Upper lobe of left lung (tissue), 6 donors: Measurements from ENCODE around the gene OLIG2. TPM values are rescaled to one million over a fixed set of nuclear protein-coding genes. Genes with fewer than 3 reads are reported as not detected.

ENCODE experiments used
- ATAC-seq, 2 donors: fragments of 200-7000 bp; cut with Tn5 transposase; one replicate each; pipeline ENCODE4 v1.9.1; 2022; ENCODE audit warnings: mild to moderate bottlenecking in 2 of 2, moderate library complexity in 2 of 2; ENCODE audit not compliant: low FRiP score in 2 of 2
- DNase-seq, 2 donors: peaks; one replicate each; pipeline ENCODE4 v3.0.0-alpha.2; 2019 to 2020
- H3K27ac ChIP-seq, 4 donors: fragments of 200-600 bp; sonication (generic); one replicate each; pipeline ENCODE4 v1.5.1; 2016 to 2019
- H3K27me3 ChIP-seq, 4 donors: fragments of 200-600 bp; sonication (generic); one replicate each; pipeline ENCODE4 v1.5.1; 2017 to 2019
- H3K36me3 ChIP-seq, 4 donors: fragments of 200-600 bp; sonication (generic); one replicate each; pipeline ENCODE4 v1.5.1; 2016 to 2019
- H3K4me1 ChIP-seq, 4 donors: fragments of 200-600 bp; sonication (generic); one replicate each; pipeline ENCODE4 v1.5.1; 2018 to 2019
- H3K4me3 ChIP-seq, 4 donors: fragments of 200-600 bp; sonication (generic); one replicate each; pipeline ENCODE4 v1.5.1; 2017 to 2019; ENCODE audit warnings: mild to moderate bottlenecking in 2 of 4, moderate library complexity in 1 of 4
- H3K9me3 ChIP-seq, 4 donors: fragments of 200-600 bp; sonication (generic); one replicate each; pipeline ENCODE4 v1.5.1; 2018 to 2019
- EP300 ChIP-seq, 4 donors: sonication (generic); formaldehyde crosslinking; IDR thresholded peaks; one replicate each; pipeline ENCODE4 v1.5.1; 2017; ENCODE audit warnings: antibody characterized with exemption in 4 of 4, control low read depth in 2 of 4
- POLR2A ChIP-seq, 4 donors: fragments of 450-650 bp; IDR thresholded peaks; one replicate each; pipeline ENCODE4 v1.5.1; 2016 to 2017; ENCODE audit warnings: antibody characterized with exemption in 4 of 4, mild to moderate bottlenecking in 2 of 4
- POLR2AphosphoS5 ChIP-seq, 2 donors: sonication (generic); formaldehyde crosslinking; IDR thresholded peaks; one replicate each; pipeline ENCODE4 v1.5.1; 2017; ENCODE audit warnings: antibody characterized with exemption in 2 of 2
- WGBS, 2 donors: methylation state at CpG; one replicate each; pipeline ENCODE4 v1.1.5; 2017 to 2018; 5-methylcytosine and 5-hydroxymethylcytosine counted together
- total RNA-seq, 6 donors: library from RNA; depleted of rRNA in 4 of 6; stranded (reverse); fragments of >200 nt in 4 of 6; gene quantifications; one replicate each; pipeline versions ENCODE4 v1.1.0 to v1.2.1, GENCODE V29; 2016 to 2021
- TF ChIP-seq, protein P1 (sequence below), 6 experiments: fragments of 450-650 bp in 4 of 6; fragments of 200-600 bp in 2 of 6; sonication (generic) in 2 of 6; IDR thresholded peaks; one replicate each; pipeline ENCODE4 v1.5.1; 2016 to 2019; ENCODE audit warnings: antibody characterized with exemption in 6 of 6
- donor health status: DM: no; HTN: no; CAD: no; lungs with moderate emphysema.
- donor health status: DM: no; HTN: yes; CAD: no; lungs with severe emphysema.

Gene OLIG2
- total RNA-seq, 6 donors from 2014 or later = not detected

DNA sequence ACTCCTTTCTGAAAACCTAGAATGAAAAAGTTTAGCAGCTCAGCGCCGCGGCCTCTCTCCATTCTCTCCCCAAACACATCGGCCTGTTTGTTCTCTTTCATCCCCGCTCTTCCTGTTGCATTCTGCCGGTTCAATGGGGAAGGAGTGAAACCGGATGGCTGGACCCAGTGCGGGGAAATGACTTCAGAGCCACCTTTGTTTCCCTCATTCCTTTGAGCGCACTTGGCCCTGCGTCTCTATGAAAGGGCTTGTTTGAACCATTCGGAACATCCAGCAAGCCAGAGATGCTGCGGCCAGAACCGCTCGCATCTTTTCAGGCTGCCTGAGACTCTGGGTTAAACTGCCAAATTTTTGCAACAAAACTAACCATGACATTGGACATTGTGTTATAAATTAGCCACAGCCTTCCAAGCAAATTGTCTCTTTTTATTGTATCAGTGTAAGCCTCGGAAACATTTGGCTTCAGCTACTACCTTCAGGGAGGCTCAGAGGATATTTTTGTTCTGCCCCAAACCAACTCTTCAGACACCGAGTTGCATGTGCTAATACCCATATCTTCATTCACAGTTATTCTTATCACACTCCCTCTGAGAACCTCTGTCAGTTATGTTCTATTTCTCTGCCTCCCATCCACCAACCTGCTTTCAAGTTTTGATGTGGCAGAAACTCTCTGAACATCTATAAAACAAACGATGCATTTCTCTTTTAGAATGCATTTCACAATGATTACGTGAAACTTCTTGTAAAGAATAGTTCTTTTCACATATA is 39.1 kb downstream of the OLIG2 start:
- H3K4me3 ChIP-seq = no peak overlapping the region
- TF ChIP-seq POLR2A (IDR thresholded peaks at IDR 0.05) (no peak), POLR2AphosphoS5 (IDR thresholded peaks at IDR 0.05) (no peak), EP300 (IDR thresholded peaks at IDR 0.05) (no peak)
- TF ChIP-seq, protein P1, sequence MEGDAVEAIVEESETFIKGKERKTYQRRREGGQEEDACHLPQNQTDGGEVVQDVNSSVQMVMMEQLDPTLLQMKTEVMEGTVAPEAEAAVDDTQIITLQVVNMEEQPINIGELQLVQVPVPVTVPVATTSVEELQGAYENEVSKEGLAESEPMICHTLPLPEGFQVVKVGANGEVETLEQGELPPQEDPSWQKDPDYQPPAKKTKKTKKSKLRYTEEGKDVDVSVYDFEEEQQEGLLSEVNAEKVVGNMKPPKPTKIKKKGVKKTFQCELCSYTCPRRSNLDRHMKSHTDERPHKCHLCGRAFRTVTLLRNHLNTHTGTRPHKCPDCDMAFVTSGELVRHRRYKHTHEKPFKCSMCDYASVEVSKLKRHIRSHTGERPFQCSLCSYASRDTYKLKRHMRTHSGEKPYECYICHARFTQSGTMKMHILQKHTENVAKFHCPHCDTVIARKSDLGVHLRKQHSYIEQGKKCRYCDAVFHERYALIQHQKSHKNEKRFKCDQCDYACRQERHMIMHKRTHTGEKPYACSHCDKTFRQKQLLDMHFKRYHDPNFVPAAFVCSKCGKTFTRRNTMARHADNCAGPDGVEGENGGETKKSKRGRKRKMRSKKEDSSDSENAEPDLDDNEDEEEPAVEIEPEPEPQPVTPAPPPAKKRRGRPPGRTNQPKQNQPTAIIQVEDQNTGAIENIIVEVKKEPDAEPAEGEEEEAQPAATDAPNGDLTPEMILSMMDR (IDR thresholded peaks at IDR 0.05) = no peak
- DNase-seq (no peak), ATAC-seq (no peak)
- 39 to 46% methylated on average over 18 of the region's 18 CpGs for WGBS, 2 donors
- H3K36me3 ChIP-seq = no peaks in the 10 kb centered on the region
- peaks cover 0 to 9% (median 5%) of the 10 kb centered on the region in 4 donors for H3K9me3 ChIP-seq
- peaks cover 0 to 8% (median 3%) of the 10 kb centered on the region in 4 donors for H3K27me3 ChIP-seq
- H3K4me1 ChIP-seq = peaks cover 2 to 9% (median 4%) of the 10 kb centered on the region in 4 donors
- peak overlapping the region in 2 of 4 donors; percentile 2 to 4 for H3K27ac ChIP-seq

DNA sequence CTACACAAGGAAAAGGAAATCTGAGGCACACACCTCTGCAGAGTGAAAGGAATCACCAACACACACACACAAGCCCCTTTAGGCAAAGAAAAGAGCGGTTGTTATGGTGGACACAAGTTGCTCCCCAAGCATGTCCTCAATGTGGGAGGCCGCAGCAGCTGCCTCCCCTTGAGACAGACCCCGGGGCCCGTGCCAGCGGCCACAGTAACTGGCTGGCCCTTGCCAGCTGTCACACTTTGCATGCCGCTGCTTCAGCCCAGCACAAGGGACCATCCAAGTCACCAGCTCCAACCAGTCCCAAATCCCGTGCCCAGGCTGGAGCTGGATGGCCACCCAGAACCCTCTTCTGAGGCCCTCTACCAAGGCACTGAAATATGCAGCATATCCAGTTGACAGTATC is 41.3 kb downstream of the OLIG2 start:
- DNase-seq (peak in 1 of 2 donors; percentile 52), ATAC-seq (no peak)
- TF ChIP-seq POLR2A (IDR thresholded peaks at IDR 0.05) (no peak), POLR2AphosphoS5 (IDR thresholded peaks at IDR 0.05) (no peak), EP300 (IDR thresholded peaks at IDR 0.05) (no peak)
- TF ChIP-seq, protein P1 (IDR thresholded peaks at IDR 0.05) = no peak
- WGBS, 2 donors = 82 to 92% methylated on average over 6 to 7 of the region's 7 CpGs
- H3K27me3 ChIP-seq = peaks cover 0 to 27% (median 12%) of the 10 kb centered on the region in 4 donors
- H3K9me3 ChIP-seq = peaks cover 0 to 9% (median 5%) of the 10 kb centered on the region in 4 donors
- H3K4me3 ChIP-seq = no peak overlapping the region
- no peak overlapping the region for H3K27ac ChIP-seq
- peaks cover 21 to 31% (median 23%) of the 10 kb centered on the region in 4 donors for H3K4me1 ChIP-seq
- H3K36me3 ChIP-seq = no peaks in the 10 kb centered on the region

DNA sequence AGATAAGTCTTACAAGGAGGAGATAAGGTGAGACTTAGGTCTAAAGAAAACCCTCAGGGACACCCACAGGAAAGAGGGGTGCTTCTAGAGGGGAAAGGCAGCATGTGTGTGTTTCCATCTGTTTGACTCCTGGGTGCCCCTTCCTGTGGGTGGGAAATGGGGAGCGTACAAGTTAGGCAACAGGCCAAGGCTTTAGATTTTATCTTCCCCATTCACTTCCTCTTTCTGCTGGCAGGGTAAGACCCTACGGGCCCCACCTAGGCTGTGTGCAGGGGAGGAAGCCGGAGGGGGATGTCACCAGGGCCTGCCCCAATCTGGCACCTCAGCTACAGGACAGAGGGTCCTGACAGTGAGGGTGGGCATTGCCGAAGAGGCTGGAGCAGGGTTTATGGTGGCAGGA is 41.7 kb downstream of the OLIG2 start:
- no peak overlapping the region for H3K27ac ChIP-seq
- peaks cover 24 to 32% (median 24%) of the 10 kb centered on the region in 4 donors for H3K4me1 ChIP-seq
- no peak for ATAC-seq
- H3K4me3 ChIP-seq = no peak overlapping the region
- H3K27me3 ChIP-seq = peaks cover 0 to 27% (median 12%) of the 10 kb centered on the region in 4 donors
- no peak for DNase-seq
- WGBS, 2 donors = 21 to 38% methylated on average over 3 to 4 of the region's 4 CpGs
- TF ChIP-seq POLR2A (IDR thresholded peaks at IDR 0.05) (no peak), POLR2AphosphoS5 (IDR thresholded peaks at IDR 0.05) (no peak), EP300 (IDR thresholded peaks at IDR 0.05) (no peak)
- TF ChIP-seq, protein P1 (IDR thresholded peaks at IDR 0.05) = no peak
- peaks cover 0 to 9% (median 5%) of the 10 kb centered on the region in 4 donors for H3K9me3 ChIP-seq
- H3K36me3 ChIP-seq = no peaks in the 10 kb centered on the region

DNA sequence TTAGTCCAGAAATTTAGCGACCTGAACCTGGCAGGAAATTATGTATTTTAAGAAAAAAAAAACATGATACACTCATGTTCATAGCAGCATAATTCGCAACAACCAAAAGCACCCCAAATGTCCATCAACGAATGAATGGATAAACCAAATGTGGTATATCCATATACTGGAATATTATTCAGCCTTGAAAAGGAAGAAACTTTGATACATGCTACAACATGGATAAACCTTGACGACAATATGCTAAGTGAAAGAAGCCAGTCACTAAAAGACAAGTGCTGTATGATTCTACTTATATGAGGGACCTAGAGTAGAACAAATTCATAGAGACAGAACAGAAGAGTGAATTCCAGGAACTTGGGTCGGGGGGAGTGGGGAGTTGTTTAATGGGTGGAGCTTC is 43.5 kb downstream of the OLIG2 start:
- Histone ChIP-seq H3K36me3 (no peaks in the 10 kb centered on the region), H3K4me1 (peaks cover 24 to 32% (median 24%) of the 10 kb centered on the region in 4 donors), H3K4me3 (no peak overlapping the region), H3K27me3 (peaks cover 0 to 27% (median 12%) of the 10 kb centered on the region in 4 donors), H3K27ac (no peak overlapping the region), H3K9me3 (peaks cover 0 to 9% (median 5%) of the 10 kb centered on the region in 4 donors)
- TF ChIP-seq, protein P1 (IDR thresholded peaks at IDR 0.05) = no peak
- TF ChIP-seq EP300 (IDR thresholded peaks at IDR 0.05) (no peak), POLR2AphosphoS5 (IDR thresholded peaks at IDR 0.05) (no peak), POLR2A (IDR thresholded peaks at IDR 0.05) (no peak)
- WGBS, 2 donors = 71 to 72% methylated on average over 5 of the region's 5 CpGs
- no peak for DNase-seq
- no peak for ATAC-seq
